Thymus (tissue), 11 donors: ENCODE measurements around the gene METTL22. TPM values are rescaled to one million over a fixed set of nuclear protein-coding genes. Genes with fewer than 3 reads are reported as not detected.

ENCODE experiments used
- DNase-seq, 9 donors: peaks; one replicate each; pipeline ENCODE4 v3.0.0-alpha.2; 2013; ENCODE audit warnings: low spot score in 9 of 9, low read depth in 6 of 9, missing footprints in 1 of 9
- H3K27ac ChIP-seq, 2 donors: one replicate each; pipeline ENCODE4 v1.5.1; 2013; ENCODE audit warnings: control low read depth in 1 of 2, low read depth in 1 of 2, low read length in 1 of 2, mild to moderate bottlenecking in 1 of 2, moderate library complexity in 1 of 2
- H3K27me3 ChIP-seq, 2 donors: one replicate each; pipeline ENCODE4 v1.5.1; 2013; ENCODE audit warnings: low read length in 1 of 2; ENCODE audit not compliant: control insufficient read depth in 2 of 2, insufficient read depth in 1 of 2
- H3K36me3 ChIP-seq, 2 donors: one replicate each; pipeline ENCODE4 v1.5.1; 2013; ENCODE audit warnings: low read length in 1 of 2, mild to moderate bottlenecking in 1 of 2, moderate library complexity in 1 of 2; ENCODE audit not compliant: control insufficient read depth in 2 of 2, insufficient read depth in 2 of 2
- H3K4me1 ChIP-seq, 2 donors: one replicate each; pipeline ENCODE4 v1.5.1; 2013; ENCODE audit warnings: low read length in 2 of 2; ENCODE audit not compliant: control insufficient read depth in 2 of 2, insufficient read depth in 2 of 2
- H3K4me3 ChIP-seq, 2 donors: one replicate each; pipeline ENCODE4 v1.5.1; 2013; ENCODE audit warnings: low read length in 2 of 2, control low read depth in 1 of 2, mild to moderate bottlenecking in 1 of 2
- H3K9me3 ChIP-seq, 2 donors: one replicate each; pipeline ENCODE4 v1.5.1; 2013; ENCODE audit warnings: low read length in 1 of 2, mild to moderate bottlenecking in 1 of 2; ENCODE audit not compliant: control insufficient read depth in 2 of 2, insufficient read depth in 1 of 2
- WGBS: extraction: QIAGEN DNeasy Blood & Tissue Kit; methylation state at CpG from one replicate; pipeline ENCODE4 v1.1.7; 2013; 5-methylcytosine and 5-hydroxymethylcytosine counted together
- polyA plus RNA-seq: library from polyadenylated mRNA; stranded (reverse); fragments of 200-250 nt; gene quantifications from one replicate; pipeline ENCODE4 v1.2.3, GENCODE V29; 2013
- total RNA-seq: library from RNA; stranded (reverse); fragments of 120-200 nt; gene quantifications from one replicate; pipeline ENCODE4 v1.2.4, GENCODE V29; 2013
- donor health status: healthy.

Gene METTL22
- total and polyA plus RNA-seq, 2 donors = 11.1 to 27.5 TPM

GRCh38 chr16:8626946-8627345 is 5.4 kb downstream of the METTL22 start:
- no peaks in the 10 kb centered on the region for H3K9me3 ChIP-seq
- WGBS = 98% methylated on average over 8 of the region's 8 CpGs
- no peak overlapping the region for H3K4me3 ChIP-seq
- DNase-seq = no peak
- no peaks in the 10 kb centered on the region for H3K27me3 ChIP-seq
- H3K36me3 ChIP-seq = peaks cover 44 to 47% of the 10 kb centered on the region in 2 donors
- no peak overlapping the region for H3K27ac ChIP-seq
- peaks cover 0 to 7% of the 10 kb centered on the region in 2 donors for H3K4me1 ChIP-seq

- Histone ChIP-seq H3K9me3 (no peaks in the 10 kb centered on the region), H3K4me1 (peaks cover 0 to 3% of the 10 kb centered on the region in 2 donors), H3K36me3 (peaks cover 46 to 51% of the 10 kb centered on the region in 2 donors), H3K4me3 (no peak overlapping the region), H3K27ac (no peak overlapping the region), H3K27me3 (no peaks in the 10 kb centered on the region)
- no peak for DNase-seq
- WGBS = 86% methylated on average over 4 of the region's 4 CpGs
These were observed 6.0 kb downstream of the METTL22 start for GRCh38 chr16:8627456-8627855.

- Histone ChIP-seq H3K9me3 (no peaks in the 10 kb centered on the region), H3K36me3 (peaks cover 56 to 60% of the 10 kb centered on the region in 2 donors), H3K27me3 (no peaks in the 10 kb centered on the region), H3K4me1 (no peaks in the 10 kb centered on the region), H3K4me3 (no peak overlapping the region), H3K27ac (no peak overlapping the region)
- WGBS = 98% methylated on average over 16 of the region's 16 CpGs
- DNase-seq = no peak
These were observed 7.7 kb downstream of the METTL22 start for GRCh38 chr16:8628981-8629725.

GRCh38 chr16:8630255-8630953 is 8.9 kb downstream of the METTL22 start:
- Histone ChIP-seq H3K27me3 (no peaks in the 10 kb centered on the region), H3K9me3 (no peaks in the 10 kb centered on the region), H3K4me3 (no peak overlapping the region), H3K27ac (no peak overlapping the region), H3K4me1 (no peaks in the 10 kb centered on the region), H3K36me3 (peaks cover 62 to 68% of the 10 kb centered on the region in 2 donors)
- DNase-seq = no peak
- WGBS = 97% methylated on average over 11 of the region's 11 CpGs

GRCh38 chr16:8631373-8631772 is 9.9 kb downstream of the METTL22 start:
- WGBS = 97% methylated on average over 9 of the region's 9 CpGs
- Histone ChIP-seq H3K27me3 (no peaks in the 10 kb centered on the region), H3K4me1 (no peaks in the 10 kb centered on the region), H3K4me3 (no peak overlapping the region), H3K27ac (no peak overlapping the region), H3K36me3 (peaks cover 64% of the 10 kb centered on the region in 2 donors), H3K9me3 (no peaks in the 10 kb centered on the region)
- DNase-seq = no peak

- no peaks in the 10 kb centered on the region for H3K27me3 ChIP-seq
- 78% methylated on average over 15 of the region's 15 CpGs for WGBS
- H3K4me1 ChIP-seq = no peaks in the 10 kb centered on the region
- no peaks in the 10 kb centered on the region for H3K9me3 ChIP-seq
- no peak for DNase-seq
- no peak overlapping the region for H3K4me3 ChIP-seq
- H3K36me3 ChIP-seq = peaks cover 62 to 67% of the 10 kb centered on the region in 2 donors
- peak overlapping the region in 1 of 2 donors; percentile 26 for H3K27ac ChIP-seq
These were observed 10.4 kb downstream of the METTL22 start for GRCh38 chr16:8631818-8632465.

- DNase-seq = peak in 1 of 9 donors; percentile 23
- H3K36me3 ChIP-seq = peaks cover 62 to 66% of the 10 kb centered on the region in 2 donors
- no peak overlapping the region for H3K27ac ChIP-seq
- H3K9me3 ChIP-seq = no peaks in the 10 kb centered on the region
- WGBS = 85% methylated on average over 5 of the region's 5 CpGs
- H3K4me3 ChIP-seq = no peak overlapping the region
- no peaks in the 10 kb centered on the region for H3K4me1 ChIP-seq
- no peaks in the 10 kb centered on the region for H3K27me3 ChIP-seq
These were observed 11.2 kb downstream of the METTL22 start for GRCh38 chr16:8632675-8633182.

GRCh38 chr16:8634991-8635736 is 13.7 kb downstream of the METTL22 start:
- H3K9me3 ChIP-seq = no peaks in the 10 kb centered on the region
- H3K36me3 ChIP-seq = peaks cover 57 to 63% of the 10 kb centered on the region in 2 donors
- H3K27me3 ChIP-seq = no peaks in the 10 kb centered on the region
- no peak for DNase-seq
- no peak overlapping the region for H3K27ac ChIP-seq
- no peak overlapping the region for H3K4me3 ChIP-seq
- WGBS = 90% methylated on average over 18 of the region's 18 CpGs
- no peaks in the 10 kb centered on the region for H3K4me1 ChIP-seq
